Activated CD4-positive, alpha-beta T cell treated with anti-CD3 and anti-CD28 coated beads, Interleukin-2, amount 10 ng/mL, durations not matched to agents 7 days and 5 days (primary cell): ENCODE data around the gene ARMH3. TPM values are rescaled to one million over a fixed set of nuclear protein-coding genes. Genes with fewer than 3 reads are reported as not detected.

Experiments used
- CTCF ChIA-PET: fragments of 350-600 bp; sonication (Branson Sonifier 250); formaldehyde crosslinking; loops from one replicate; lab custom pipeline; 2021; ENCODE audit warnings: antibody characterized with exemption; lab: Charles Lee
- POLR2A ChIA-PET: fragments of 350-600 bp; sonication (Branson Sonifier 250); formaldehyde crosslinking; loops from one replicate; lab custom pipeline; 2021; ENCODE audit warnings: antibody characterized with exemption; lab: Charles Lee
- DNase-seq: peaks from one replicate; pipeline ENCODE4 v3.0.0-alpha.2; 2020
- H3K27ac Mint-ChIP-seq: one replicate; pipeline ENCODE4 v1.8.0; 2021; ENCODE audit warnings: mild to moderate bottlenecking, moderate library complexity, mixed read lengths
- H3K27me3 Mint-ChIP-seq: one replicate; pipeline ENCODE4 v1.8.0; 2021; ENCODE audit warnings: mixed read lengths
- H3K36me3 Mint-ChIP-seq: one replicate; pipeline ENCODE4 v1.8.0; 2021; ENCODE audit warnings: low read depth, mixed read lengths
- H3K4me1 Mint-ChIP-seq: one replicate; pipeline ENCODE4 v1.8.0; 2021; ENCODE audit warnings: mixed read lengths
- H3K4me3 Mint-ChIP-seq: one replicate; pipeline ENCODE4 v1.8.0; 2021; ENCODE audit warnings: mild to moderate bottlenecking, moderate library complexity, mixed read lengths
- H3K9me3 Mint-ChIP-seq: one replicate; pipeline ENCODE4 v1.8.0; 2021; ENCODE audit warnings: mixed read lengths
- total RNA-seq, 2 experiments: library from RNA; stranded (reverse); gene quantifications; one replicate each; pipeline ENCODE4 v1.2.3, GENCODE V29; 2021

Gene ARMH3
- total RNA-seq, 2 experiments from 2014 or later = 22.1 to 23.6 TPM

GRCh38 chr10:101826852-101827434 lies 229.0 kb downstream of the ARMH3 start:
- DNase-seq = no peak
- no peaks in the 10 kb centered on the region for H3K9me3 Mint-ChIP-seq
- no peak overlapping the region for H3K4me3 Mint-ChIP-seq
- no peak overlapping the region for H3K27ac Mint-ChIP-seq
- no peaks in the 10 kb centered on the region for H3K27me3 Mint-ChIP-seq
- ChIA-PET POLR2A (no interaction called here), CTCF (interaction anchor here (1.3 to 4.7 kb wide), 3 partner anchors 9 to 46 kb away, joined by 3 to 31 read pairs (median 18); partner anchors contain the start of gene OGA)
- H3K36me3 Mint-ChIP-seq = peaks cover 3% of the 10 kb centered on the region
- peaks cover 32% of the 10 kb centered on the region for H3K4me1 Mint-ChIP-seq

DNA sequence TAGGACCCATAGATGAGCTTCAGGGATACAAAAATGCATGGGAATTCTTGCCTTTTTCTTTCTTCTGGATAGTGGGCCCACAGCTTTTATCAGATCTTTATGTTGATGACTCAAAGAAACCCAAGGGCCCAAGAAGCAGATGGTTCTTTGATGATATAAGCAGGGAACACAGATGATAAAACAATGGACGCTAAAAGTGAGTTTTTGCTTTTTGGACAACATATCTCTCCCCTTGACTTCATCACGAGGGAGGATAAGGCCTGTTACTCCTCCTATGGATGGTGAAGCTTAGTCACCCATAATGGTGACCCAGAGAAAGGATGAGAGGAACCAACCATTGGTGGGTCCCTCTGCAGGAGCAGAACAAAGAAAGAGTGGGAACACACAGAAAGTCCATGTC lies 231.2 kb downstream of the ARMH3 start:
- no peak overlapping the region for H3K27ac Mint-ChIP-seq
- CTCF ChIA-PET = interaction anchor here (1.2 to 3.1 kb wide), 3 partner anchors 11 to 21 kb away, joined by 3 to 9 read pairs (median 3); no protein-coding TSS in a partner anchor
- no peaks in the 10 kb centered on the region for H3K9me3 Mint-ChIP-seq
- no peak for DNase-seq
- peaks cover 18% of the 10 kb centered on the region for H3K4me1 Mint-ChIP-seq
- H3K4me3 Mint-ChIP-seq = no peak overlapping the region
- peaks cover 3% of the 10 kb centered on the region for H3K36me3 Mint-ChIP-seq
- H3K27me3 Mint-ChIP-seq = no peaks in the 10 kb centered on the region
- POLR2A ChIA-PET = no interaction called here

DNA sequence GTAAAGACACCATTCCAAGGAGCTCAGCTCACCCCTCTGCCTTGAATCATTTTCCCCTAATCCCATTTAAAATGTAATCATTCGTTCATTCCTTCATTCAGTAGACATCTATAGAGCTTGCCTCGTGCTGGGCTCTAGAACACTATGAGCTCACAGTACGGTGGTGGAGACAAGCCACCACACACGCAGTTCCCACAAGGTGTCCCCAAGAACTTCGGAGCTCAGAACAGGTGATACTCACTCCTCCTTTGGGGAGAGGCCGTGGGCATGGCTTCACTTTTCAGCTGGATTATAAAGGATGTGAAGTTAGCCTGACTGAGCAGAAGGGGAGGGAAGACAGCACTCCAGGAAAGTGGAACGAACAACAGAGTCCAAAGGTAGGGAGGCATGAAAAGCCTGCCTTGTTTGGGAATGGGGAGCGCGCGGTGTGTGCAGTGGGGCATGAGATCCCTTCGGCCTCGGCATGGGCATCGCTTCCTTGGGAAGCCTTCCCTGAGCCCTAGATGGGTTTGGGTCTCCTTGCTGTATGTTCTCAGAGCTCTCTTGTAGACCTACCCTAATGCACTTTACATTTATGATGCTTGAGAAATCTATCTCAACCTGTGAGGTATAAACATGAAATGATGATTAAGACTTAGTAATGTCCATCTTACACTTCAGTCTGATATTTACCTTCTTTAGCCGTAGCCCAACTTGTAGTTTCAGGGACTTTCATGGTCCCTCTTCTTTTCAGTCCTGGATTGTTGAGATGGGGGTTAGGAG lies 236.9 kb downstream of the ARMH3 start:
- no peak for DNase-seq
- POLR2A ChIA-PET = no interaction called here
- CTCF ChIA-PET = interaction anchor here (0.7 to 2.1 kb wide), 7 partner anchors 8 to 191 kb away, joined by 4 to 18 read pairs (median 5); no protein-coding TSS in a partner anchor
- peak overlapping the region; percentile 100 for H3K4me3 Mint-ChIP-seq
- no peaks in the 10 kb centered on the region for H3K9me3 Mint-ChIP-seq
- no peaks in the 10 kb centered on the region for H3K27me3 Mint-ChIP-seq
- H3K36me3 Mint-ChIP-seq = peaks cover 20% of the 10 kb centered on the region
- peak overlapping the region; percentile 100 for H3K27ac Mint-ChIP-seq
- peaks cover 34% of the 10 kb centered on the region for H3K4me1 Mint-ChIP-seq

DNA sequence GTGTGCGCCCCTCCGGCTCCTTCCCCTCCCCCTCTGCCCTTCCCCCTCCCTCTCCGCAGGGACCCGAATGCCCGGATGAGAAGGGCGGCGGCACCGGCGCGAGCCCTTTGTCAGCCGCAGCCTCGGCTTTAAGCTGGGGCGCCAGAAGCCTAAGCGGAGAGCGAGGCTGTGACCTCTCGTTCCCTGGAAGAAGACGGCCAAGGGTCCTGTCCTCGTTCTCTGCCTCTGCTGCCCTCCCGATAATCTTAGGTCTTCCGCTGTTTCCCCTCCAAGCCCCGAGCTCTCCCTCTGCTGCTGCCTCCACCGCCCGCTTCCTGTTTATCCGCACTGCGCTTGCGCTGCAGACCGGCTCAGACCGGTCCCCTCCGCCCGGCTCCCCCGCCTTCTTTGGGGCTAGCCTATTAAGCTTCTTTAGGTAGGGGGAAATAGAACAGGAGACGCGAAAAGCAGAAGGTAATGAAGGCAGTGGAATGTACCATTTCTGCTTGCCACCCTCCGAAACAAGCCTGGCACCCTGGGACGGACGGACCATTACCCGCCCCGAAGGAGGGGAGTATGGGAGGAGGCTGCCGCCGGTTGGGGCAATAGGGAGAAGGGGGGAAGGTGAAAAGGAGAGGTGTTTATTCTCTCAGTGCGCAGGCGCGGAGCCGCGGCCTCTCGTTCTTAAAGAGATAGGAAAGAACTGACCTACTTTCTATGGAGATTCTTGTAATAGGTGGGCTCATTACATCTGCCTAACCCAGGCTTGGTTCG lies 237.7 kb downstream of the ARMH3 start, which contains the start of gene OGA:
Gene OGA (minus strand): TSS at position 326 of the 753 bp plus-strand sequence. CDS start 422 bp downstream, outside the sequence.
- ChIA-PET POLR2A (interaction anchor here (1.7 kb wide), 1 partner anchor 12 kb away, joined by 7 read pairs; no protein-coding TSS in a partner anchor), CTCF (interaction anchor here (0.9 to 2.1 kb wide), 5 partner anchors 9 to 37 kb away, joined by 4 to 18 read pairs (median 16); no protein-coding TSS in a partner anchor)
- DNase-seq = peak; percentile 99
- Mint-ChIP-seq H3K9me3 (no peaks in the 10 kb centered on the region), H3K27ac (peak within 1 kb of the TSS; percentile 100), H3K4me3 (peak within 1 kb of the TSS; percentile 100), H3K27me3 (no peaks in the 10 kb centered on the region), H3K4me1 (peaks cover 41% of the 10 kb centered on the region), H3K36me3 (peaks cover 24% of the 10 kb centered on the region)

GRCh38 chr10:101817337-101818118 lies 238.4 kb downstream of the ARMH3 start:
- ChIA-PET CTCF (interaction anchor here (1.4 to 2.1 kb wide), 5 partner anchors 10 to 37 kb away, joined by 5 to 18 read pairs (median 16); no protein-coding TSS in a partner anchor), POLR2A (interaction anchor here (1.7 kb wide), 1 partner anchor 13 kb away, joined by 7 read pairs; no protein-coding TSS in a partner anchor)
- Mint-ChIP-seq H3K9me3 (no peaks in the 10 kb centered on the region), H3K27ac (peak overlapping the region; percentile 100), H3K36me3 (peaks cover 29% of the 10 kb centered on the region), H3K4me3 (peak overlapping the region; percentile 100), H3K27me3 (no peaks in the 10 kb centered on the region), H3K4me1 (peaks cover 49% of the 10 kb centered on the region)
- peak; percentile 43 for DNase-seq

- Mint-ChIP-seq H3K4me1 (peaks cover 50% of the 10 kb centered on the region), H3K4me3 (peak overlapping the region; percentile 100), H3K27me3 (no peaks in the 10 kb centered on the region), H3K9me3 (no peaks in the 10 kb centered on the region), H3K36me3 (peaks cover 29% of the 10 kb centered on the region), H3K27ac (peak overlapping the region; percentile 100)
- CTCF ChIA-PET = interaction anchor here (1.4 kb wide), 1 partner anchor 36 kb away, joined by 5 read pairs; no protein-coding TSS in a partner anchor
- POLR2A ChIA-PET = interaction anchor here (1.7 kb wide), 1 partner anchor 13 kb away, joined by 7 read pairs; no protein-coding TSS in a partner anchor
- DNase-seq = no peak
Observed at GRCh38 chr10:101816913-101817336, 239.0 kb downstream of the ARMH3 start.

DNA sequence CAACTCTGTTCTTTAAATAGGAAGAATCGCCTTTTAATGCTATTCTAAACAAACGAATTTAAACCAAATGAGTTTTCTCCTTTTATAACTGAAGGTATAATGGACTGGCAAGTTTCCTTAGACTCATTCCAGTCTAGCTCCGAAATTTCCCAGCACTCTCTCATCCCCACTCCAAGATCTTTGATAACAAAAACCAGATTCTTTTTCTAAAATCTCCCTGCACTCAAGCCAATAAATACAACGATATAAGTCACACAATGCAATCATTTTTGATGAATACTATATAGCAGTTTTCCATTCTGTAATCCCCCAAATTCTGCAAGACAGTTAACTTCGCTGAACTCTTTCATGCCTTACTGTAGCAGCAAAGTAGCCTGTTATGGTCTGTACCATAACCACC lies 239.6 kb downstream of the ARMH3 start:
- POLR2A ChIA-PET = no interaction called here
- Mint-ChIP-seq H3K4me3 (peak overlapping the region; percentile 100), H3K36me3 (peaks cover 31% of the 10 kb centered on the region), H3K27ac (peak overlapping the region; percentile 100), H3K27me3 (no peaks in the 10 kb centered on the region), H3K4me1 (peaks cover 48% of the 10 kb centered on the region), H3K9me3 (no peaks in the 10 kb centered on the region)
- CTCF ChIA-PET = interaction anchor here (0.5 to 1.4 kb wide), 4 partner anchors 13 to 646 kb away, joined by 3 to 5 read pairs (median 3); no protein-coding TSS in a partner anchor
- DNase-seq = no peak

DNA sequence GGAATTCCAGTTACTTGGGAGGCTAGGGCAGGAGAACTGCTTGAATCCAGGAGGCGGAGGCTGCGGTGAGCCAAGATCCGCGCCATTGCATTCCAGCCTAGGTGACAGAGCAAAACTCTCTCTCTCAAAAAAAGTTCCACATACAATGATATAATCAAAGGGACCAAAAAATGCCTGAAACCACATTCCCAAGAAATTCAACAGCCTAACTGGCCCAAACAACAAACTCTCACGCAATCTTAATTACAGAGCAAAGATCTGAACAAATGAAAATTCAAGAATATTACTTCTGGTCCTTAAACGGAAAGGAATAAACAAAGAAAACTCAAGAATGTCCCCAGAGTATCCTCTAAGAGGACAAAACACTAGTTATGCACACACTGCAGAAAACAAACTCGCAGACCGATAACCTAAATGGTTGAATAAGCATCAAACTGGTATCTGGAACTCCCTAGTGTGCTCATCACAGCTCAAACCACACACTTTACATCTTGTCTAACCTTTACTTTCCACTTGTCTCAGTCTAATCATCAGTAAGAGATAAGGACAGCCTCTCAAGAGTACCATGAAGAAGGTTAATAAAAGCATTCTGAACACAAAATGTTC lies 241.4 kb downstream of the ARMH3 start:
- peaks cover 37% of the 10 kb centered on the region for H3K36me3 Mint-ChIP-seq
- ChIA-PET CTCF (interaction anchor here (0.6 to 1.7 kb wide), 2 partner anchors 27 to 33 kb away, joined by 3 to 5 read pairs; no protein-coding TSS in a partner anchor), POLR2A (interaction anchor here (0.7 kb wide), 1 partner anchor 228 kb away, joined by 8 read pairs; no protein-coding TSS in a partner anchor)
- H3K27ac Mint-ChIP-seq = peak overlapping the region; percentile 100
- no peak for DNase-seq
- H3K4me1 Mint-ChIP-seq = peaks cover 46% of the 10 kb centered on the region
- peak overlapping the region; percentile 100 for H3K4me3 Mint-ChIP-seq
- no peaks in the 10 kb centered on the region for H3K27me3 Mint-ChIP-seq
- H3K9me3 Mint-ChIP-seq = no peaks in the 10 kb centered on the region

- DNase-seq = no peak
- Mint-ChIP-seq H3K36me3 (peaks cover 49% of the 10 kb centered on the region), H3K27me3 (no peaks in the 10 kb centered on the region), H3K9me3 (no peaks in the 10 kb centered on the region), H3K27ac (no peak overlapping the region), H3K4me1 (peaks cover 39% of the 10 kb centered on the region), H3K4me3 (no peak overlapping the region)
- POLR2A ChIA-PET = no interaction called here
- CTCF ChIA-PET = interaction anchor here (0.8 to 0.9 kb wide), 2 partner anchors 8 to 9 kb away, joined by 3 read pairs; no protein-coding TSS in a partner anchor
Observed at GRCh38 chr10:101812606-101813005, 243.4 kb downstream of the ARMH3 start.

- no peak for DNase-seq
- peaks cover 15% of the 10 kb centered on the region for H3K4me1 Mint-ChIP-seq
- H3K27ac Mint-ChIP-seq = peak overlapping the region; percentile 9
- H3K36me3 Mint-ChIP-seq = peaks cover 44% of the 10 kb centered on the region
- ChIA-PET POLR2A (no interaction called here), CTCF (no interaction called here)
- H3K4me3 Mint-ChIP-seq = no peak overlapping the region
- H3K27me3 Mint-ChIP-seq = no peaks in the 10 kb centered on the region
- no peaks in the 10 kb centered on the region for H3K9me3 Mint-ChIP-seq
Observed at GRCh38 chr10:101807158-101807557, 248.8 kb downstream of the ARMH3 start.

DNA sequence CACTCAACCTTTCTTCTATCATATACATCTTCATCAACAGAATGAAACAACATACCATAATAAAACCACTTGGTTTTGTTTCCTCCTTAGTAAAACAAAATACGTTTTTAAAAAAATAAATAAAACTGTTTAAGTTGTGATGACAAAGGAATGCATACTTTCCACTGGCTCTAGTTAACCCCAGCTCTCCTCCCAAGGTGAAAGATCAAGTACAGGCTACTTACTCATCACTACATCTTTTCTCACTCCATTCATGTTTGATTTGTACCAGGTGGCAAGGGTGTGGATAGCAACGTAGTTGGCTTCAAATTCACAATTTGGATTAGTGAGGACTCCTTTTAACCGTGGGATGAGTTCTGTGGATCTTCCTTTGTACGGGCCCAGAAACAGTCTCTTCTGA lies 252.5 kb downstream of the ARMH3 start:
- H3K4me1 Mint-ChIP-seq = peaks cover 10% of the 10 kb centered on the region
- H3K4me3 Mint-ChIP-seq = no peak overlapping the region
- no peaks in the 10 kb centered on the region for H3K27me3 Mint-ChIP-seq
- POLR2A ChIA-PET = no interaction called here
- no peak for DNase-seq
- H3K27ac Mint-ChIP-seq = no peak overlapping the region
- no peaks in the 10 kb centered on the region for H3K9me3 Mint-ChIP-seq
- peaks cover 56% of the 10 kb centered on the region for H3K36me3 Mint-ChIP-seq
- CTCF ChIA-PET = interaction anchor here (1.0 to 1.1 kb wide), 3 partner anchors 10 to 22 kb away, joined by 3 to 7 read pairs (median 4); no protein-coding TSS in a partner anchor
